HUES48 (cell line): ENCODE data around the gene PRKD1.

Source experiments
- H3K27ac ChIP-seq: one replicate; pipeline ENCODE4 v1.7.0; 2013; ENCODE audit warnings: low read depth, low read length, inconsistent platforms
- H3K27me3 ChIP-seq: 2 replicates; pipeline ENCODE4 v1.6.1; 2013; ENCODE audit warnings: mild to moderate bottlenecking, low read length; ENCODE audit not compliant: control insufficient read depth, insufficient read depth
- H3K36me3 ChIP-seq: 2 replicates; pipeline ENCODE4 v1.6.1; 2013; ENCODE audit warnings: low read length; ENCODE audit not compliant: control insufficient read depth, insufficient read depth
- H3K4me1 ChIP-seq: 2 replicates; pipeline ENCODE4 v1.6.1; 2013; ENCODE audit warnings: mild to moderate bottlenecking, low read length; ENCODE audit not compliant: control insufficient read depth, insufficient read depth
- H3K4me3 ChIP-seq: 2 replicates; pipeline ENCODE4 v1.5.1; 2013; ENCODE audit warnings: mild to moderate bottlenecking, low read depth, low read length
- H3K9ac ChIP-seq: 2 replicates; pipeline ENCODE4 v1.6.1; 2013; ENCODE audit warnings: mild to moderate bottlenecking, low read depth, low read length, moderate library complexity
- H3K9me3 ChIP-seq: 2 replicates; pipeline ENCODE4 v1.6.1; 2013; ENCODE audit warnings: low read length; ENCODE audit not compliant: control insufficient read depth, insufficient read depth

Gene PRKD1

GRCh38 chr14:29650554-29651269, 276.9 kb downstream of the PRKD1 start:
- H3K36me3 ChIP-seq: no peaks in the 10 kb centered on the region
- H3K4me3 ChIP-seq: no peak overlapping the region
- H3K27ac ChIP-seq: no peak overlapping the region
- no peaks in the 10 kb centered on the region for H3K4me1 ChIP-seq
- H3K9ac ChIP-seq: no peak overlapping the region
- H3K27me3 ChIP-seq: no peaks in the 10 kb centered on the region
- peaks cover 23% of the 10 kb centered on the region for H3K9me3 ChIP-seq

GRCh38 chr14:29649170-29649569, 278.5 kb downstream of the PRKD1 start:
- H3K4me3 ChIP-seq: no peak overlapping the region
- H3K9ac ChIP-seq: no peak overlapping the region
- no peaks in the 10 kb centered on the region for H3K4me1 ChIP-seq

GRCh38 chr14:29648045-29648444, 279.6 kb downstream of the PRKD1 start:
- no peaks in the 10 kb centered on the region for H3K36me3 ChIP-seq
- no peak overlapping the region for H3K27ac ChIP-seq
- H3K27me3 ChIP-seq: no peaks in the 10 kb centered on the region
- peaks cover 23% of the 10 kb centered on the region for H3K9me3 ChIP-seq
- H3K4me1 ChIP-seq: no peaks in the 10 kb centered on the region
- no peak overlapping the region for H3K4me3 ChIP-seq
- H3K9ac ChIP-seq: no peak overlapping the region

More at GRCh38 chr14:29649170-29649569, 278.5 kb downstream of the PRKD1 start:
- Histone ChIP-seq H3K27ac (no peak overlapping the region), H3K9me3 (peaks cover 23% of the 10 kb centered on the region), H3K27me3 (no peaks in the 10 kb centered on the region), H3K36me3 (no peaks in the 10 kb centered on the region)

- Histone ChIP-seq H3K9ac (no peak overlapping the region), H3K36me3 (no peaks in the 10 kb centered on the region), H3K27ac (no peak overlapping the region), H3K4me1 (no peaks in the 10 kb centered on the region), H3K4me3 (no peak overlapping the region), H3K27me3 (no peaks in the 10 kb centered on the region), H3K9me3 (peaks cover 23% of the 10 kb centered on the region)
These were observed 282.5 kb downstream of the PRKD1 start for GRCh38 chr14:29645117-29645516.

DNA sequence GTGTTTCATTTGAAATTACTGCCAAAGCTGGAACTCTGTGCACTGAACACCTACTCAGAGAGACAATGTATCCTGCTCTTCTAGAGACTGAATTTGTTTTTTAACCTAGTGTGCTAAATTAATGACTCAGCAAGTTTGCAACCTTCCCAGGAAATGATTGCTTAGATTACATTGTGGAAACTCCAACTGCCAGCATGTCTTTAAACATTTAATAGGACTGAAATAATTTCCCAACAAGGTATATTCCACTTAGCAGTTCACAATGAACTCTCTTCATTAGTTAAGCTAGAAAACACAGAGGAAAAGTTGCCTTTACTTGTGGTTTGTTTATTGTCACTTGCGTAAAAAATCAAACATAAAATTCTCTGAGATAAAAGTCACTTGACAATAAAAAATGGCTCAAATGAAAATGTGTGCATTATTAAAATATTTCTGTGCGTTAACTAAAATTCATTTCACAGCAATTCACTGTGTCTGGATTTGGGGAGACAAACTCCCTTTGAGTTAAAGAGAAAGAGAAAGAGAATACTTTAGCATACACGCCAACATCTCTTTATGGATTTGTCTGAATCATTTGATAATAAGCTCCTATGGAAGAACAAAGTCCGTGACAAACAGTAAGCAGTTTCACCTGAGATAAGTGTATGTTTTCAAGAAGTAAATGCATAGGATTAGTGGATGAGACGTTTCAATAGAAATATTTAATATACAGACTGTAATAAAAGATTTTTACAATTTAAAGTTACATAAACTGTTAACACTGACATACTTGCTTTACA, 284.0 kb downstream of the PRKD1 start:
- peaks cover 23% of the 10 kb centered on the region for H3K9me3 ChIP-seq
- H3K4me3 ChIP-seq: no peak overlapping the region
- H3K27ac ChIP-seq: no peak overlapping the region
- H3K27me3 ChIP-seq: no peaks in the 10 kb centered on the region
- no peak overlapping the region for H3K9ac ChIP-seq
- no peaks in the 10 kb centered on the region for H3K36me3 ChIP-seq
- no peaks in the 10 kb centered on the region for H3K4me1 ChIP-seq

GRCh38 chr14:29637411-29637810, 290.2 kb downstream of the PRKD1 start:
- Histone ChIP-seq H3K36me3 (no peaks in the 10 kb centered on the region), H3K27ac (no peak overlapping the region), H3K27me3 (no peaks in the 10 kb centered on the region), H3K9ac (no peak overlapping the region), H3K4me1 (no peaks in the 10 kb centered on the region), H3K4me3 (no peak overlapping the region), H3K9me3 (no peaks in the 10 kb centered on the region)

- Histone ChIP-seq H3K27ac (no peak overlapping the region), H3K9ac (no peak overlapping the region), H3K4me1 (no peaks in the 10 kb centered on the region), H3K27me3 (no peaks in the 10 kb centered on the region), H3K36me3 (no peaks in the 10 kb centered on the region), H3K9me3 (no peaks in the 10 kb centered on the region), H3K4me3 (no peak overlapping the region)
These were observed 290.8 kb downstream of the PRKD1 start for GRCh38 chr14:29636870-29637269.

DNA sequence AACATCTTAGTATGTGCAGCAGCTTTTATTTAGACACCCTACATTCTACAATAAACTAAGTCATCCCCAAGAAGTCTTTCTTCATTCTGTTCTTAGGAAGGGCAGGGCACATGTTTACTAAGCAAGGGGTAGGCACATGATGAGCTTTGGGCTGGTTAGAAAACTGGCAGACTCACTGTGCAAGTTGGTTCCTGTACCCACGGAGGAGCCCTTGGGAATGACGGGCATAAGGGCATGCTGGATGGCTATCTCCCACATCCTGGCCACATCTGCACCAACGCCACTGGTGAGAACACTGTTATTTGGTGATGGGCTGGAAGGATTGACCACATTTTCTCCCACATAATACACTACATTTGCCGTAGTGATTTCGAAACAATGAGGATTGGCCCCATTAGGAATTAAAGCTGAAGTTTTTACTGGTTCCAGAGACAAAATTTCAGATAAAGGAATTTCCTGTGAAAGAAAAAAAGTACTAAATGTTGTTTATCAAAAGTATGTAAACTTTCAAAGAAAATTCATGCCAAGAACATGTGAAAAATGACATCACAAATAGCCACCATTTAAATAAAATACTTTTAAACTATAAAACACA, 297.0 kb downstream of the PRKD1 start:
- Histone ChIP-seq H3K9me3 (no peaks in the 10 kb centered on the region), H3K9ac (no peak overlapping the region), H3K27me3 (no peaks in the 10 kb centered on the region), H3K36me3 (no peaks in the 10 kb centered on the region), H3K27ac (no peak overlapping the region), H3K4me1 (no peaks in the 10 kb centered on the region), H3K4me3 (no peak overlapping the region)

DNA sequence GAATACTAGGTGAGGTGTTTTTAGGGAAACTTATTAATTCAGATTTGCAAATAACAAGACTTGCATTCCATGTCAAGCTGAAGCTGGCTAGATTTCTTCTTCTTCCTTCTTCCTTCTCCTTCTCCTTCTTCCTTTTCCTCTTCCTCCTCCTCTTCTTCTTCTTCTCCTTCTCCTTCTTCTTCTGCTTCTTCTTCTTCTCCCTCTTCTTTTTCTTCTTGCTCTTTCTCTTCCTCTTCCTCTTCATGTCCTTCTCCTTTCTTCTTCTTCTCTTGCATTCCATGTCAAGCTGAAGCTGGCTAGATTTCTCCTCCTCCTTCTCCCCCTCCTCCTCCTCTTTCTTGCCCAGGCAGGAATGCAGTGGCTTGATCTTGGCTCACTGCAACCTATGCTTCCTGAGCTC, 297.8 kb downstream of the PRKD1 start:
- no peaks in the 10 kb centered on the region for H3K36me3 ChIP-seq
- H3K9ac ChIP-seq: no peak overlapping the region
- no peak overlapping the region for H3K4me3 ChIP-seq
- H3K27ac ChIP-seq: no peak overlapping the region
- H3K27me3 ChIP-seq: no peaks in the 10 kb centered on the region
- H3K9me3 ChIP-seq: no peaks in the 10 kb centered on the region
- no peaks in the 10 kb centered on the region for H3K4me1 ChIP-seq

DNA sequence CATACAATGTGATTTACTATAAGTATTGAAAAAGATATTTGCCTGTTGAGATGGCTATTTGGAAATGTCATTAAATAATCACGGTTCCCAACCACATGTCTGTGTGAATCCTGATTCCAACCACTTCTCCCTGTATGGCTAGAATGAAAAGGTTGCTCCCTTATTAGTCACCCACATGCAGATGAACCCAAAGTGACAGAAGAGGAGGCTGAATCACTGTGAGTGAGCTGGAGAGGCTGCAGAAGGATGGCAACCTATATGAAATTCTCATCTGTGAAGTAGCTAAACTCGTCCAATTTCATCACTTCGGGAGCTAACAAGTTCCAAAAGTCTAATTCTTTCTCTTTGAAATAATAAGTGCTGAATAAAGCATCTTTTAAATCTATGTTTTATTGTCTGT, 300.5 kb downstream of the PRKD1 start:
- no peaks in the 10 kb centered on the region for H3K36me3 ChIP-seq
- H3K4me1 ChIP-seq: no peaks in the 10 kb centered on the region
- no peak overlapping the region for H3K4me3 ChIP-seq
- H3K27me3 ChIP-seq: no peaks in the 10 kb centered on the region
- no peak overlapping the region for H3K27ac ChIP-seq
- no peak overlapping the region for H3K9ac ChIP-seq
- no peaks in the 10 kb centered on the region for H3K9me3 ChIP-seq
